ENCODE data around the gene PCLAF.
"Not testable (repeated sequence)": the region's sequence is repeated elsewhere in the genome, so short reads cannot be mapped to it uniquely, and the experiment has no call there.

PCLAF gene

DNA sequence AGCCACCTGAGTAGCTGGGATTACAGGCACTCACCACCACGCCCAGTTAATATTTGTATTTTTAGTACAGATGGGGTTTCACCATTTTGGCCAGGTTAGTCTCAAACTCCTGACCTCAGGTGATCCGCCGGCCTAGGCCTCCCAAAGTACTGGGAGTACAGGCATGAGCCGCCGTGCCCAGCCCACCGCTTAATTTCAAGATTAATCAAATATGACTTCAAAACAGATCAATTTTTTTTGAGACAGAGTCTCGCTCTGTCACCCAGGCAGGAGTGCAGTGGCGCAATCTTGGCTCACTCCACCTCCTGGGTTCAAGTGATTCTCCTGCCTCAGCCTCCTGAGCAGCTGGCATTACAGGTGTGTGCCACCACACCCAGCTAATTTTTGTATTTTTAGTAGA is 9.9 kb downstream of the PCLAF start:
- not testable (repeated sequence) for H3K36me3 ChIP-seq (ENCODE audit: control insufficient read depth in 5 of 5, insufficient read depth in 5 of 5, low read length in 5 of 5); H3K27me3 ChIP-seq (ENCODE audit: control insufficient read depth in 5 of 5, insufficient read depth in 4 of 5, low read length in 5 of 5); H3K27ac ChIP-seq (ENCODE audit: low read depth, low read length); H3K9ac ChIP-seq (ENCODE audit: low read length in 5 of 5); H3K4me3 ChIP-seq (ENCODE audit: low read depth in 1 of 5, low read length in 5 of 5); H3K4me1 ChIP-seq (ENCODE audit: control insufficient read depth in 5 of 5, insufficient read depth in 5 of 5, low read length in 5 of 5); H3K9me3 ChIP-seq (ENCODE audit: control insufficient read depth in 5 of 5, low read length in 5 of 5)

GRCh38 chr15:64369078-64369607 is 12.1 kb downstream of the PCLAF start:
- no peaks in the 10 kb centered on the region for H3K4me1 ChIP-seq (ENCODE audit: control insufficient read depth in 5 of 5, insufficient read depth in 5 of 5, low read length in 5 of 5)
- H3K9me3 ChIP-seq (ENCODE audit: control insufficient read depth in 5 of 5, low read length in 5 of 5) = no peaks in the 10 kb centered on the region
- H3K27me3 ChIP-seq (ENCODE audit: control insufficient read depth in 5 of 5, insufficient read depth in 4 of 5, low read length in 5 of 5) = no peaks in the 10 kb centered on the region
- H3K27ac ChIP-seq (ENCODE audit: low read depth, low read length) = no peak overlapping the region
- H3K9ac ChIP-seq (ENCODE audit: low read length in 5 of 5) = no peak overlapping the region
- no peaks in the 10 kb centered on the region for H3K36me3 ChIP-seq (ENCODE audit: control insufficient read depth in 5 of 5, insufficient read depth in 5 of 5, low read length in 5 of 5)
- no peak overlapping the region for H3K4me3 ChIP-seq (ENCODE audit: low read depth in 1 of 5, low read length in 5 of 5)

GRCh38 chr15:64361259-64361658 is 20.0 kb downstream of the PCLAF start:
- H3K27ac ChIP-seq (ENCODE audit: low read depth, low read length) = no peak overlapping the region
- H3K9me3 ChIP-seq (ENCODE audit: control insufficient read depth in 5 of 5, low read length in 5 of 5) = no peaks in the 10 kb centered on the region
- H3K4me3 ChIP-seq (ENCODE audit: low read depth in 1 of 5, low read length in 5 of 5) = no peak overlapping the region
- no peak overlapping the region for H3K9ac ChIP-seq (ENCODE audit: low read length in 5 of 5)
- no peaks in the 10 kb centered on the region for H3K27me3 ChIP-seq (ENCODE audit: control insufficient read depth in 5 of 5, insufficient read depth in 4 of 5, low read length in 5 of 5)
- peaks cover 0 to 7% (median 6%) of the 10 kb centered on the region in 5 donors for H3K4me1 ChIP-seq (ENCODE audit: control insufficient read depth in 5 of 5, insufficient read depth in 5 of 5, low read length in 5 of 5)
- H3K36me3 ChIP-seq (ENCODE audit: control insufficient read depth in 5 of 5, insufficient read depth in 5 of 5, low read length in 5 of 5) = no peaks in the 10 kb centered on the region

DNA sequence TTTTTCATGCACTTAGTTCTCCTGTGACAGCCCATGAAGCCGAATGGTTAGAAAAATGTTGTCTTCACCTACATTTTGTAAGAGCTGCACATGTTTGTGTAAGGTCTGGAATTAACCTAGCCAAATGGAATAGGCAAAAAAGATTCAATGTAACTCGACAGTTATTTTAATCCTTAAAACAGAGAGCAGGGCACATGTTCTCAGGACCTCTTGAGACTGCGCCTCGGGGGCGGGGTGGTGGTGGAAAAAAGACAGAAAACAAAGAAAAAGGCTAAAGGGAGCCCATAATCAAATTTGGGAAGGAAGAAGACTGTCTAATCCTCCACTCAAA is 24.6 kb downstream of the PCLAF start:
- Histone ChIP-seq H3K27ac (ENCODE audit: low read depth, low read length) (peak overlapping the region; percentile 67), H3K27me3 (ENCODE audit: control insufficient read depth in 5 of 5, insufficient read depth in 4 of 5, low read length in 5 of 5) (no peaks in the 10 kb centered on the region), H3K4me3 (ENCODE audit: low read depth in 1 of 5, low read length in 5 of 5) (peak overlapping the region; percentile 89 to 99 (median 96)), H3K4me1 (ENCODE audit: control insufficient read depth in 5 of 5, insufficient read depth in 5 of 5, low read length in 5 of 5) (peaks cover 0 to 20% (median 17%) of the 10 kb centered on the region in 5 donors), H3K9ac (ENCODE audit: low read length in 5 of 5) (peak overlapping the region in 4 of 5 donors; percentile 73 to 96 (median 87)), H3K36me3 (ENCODE audit: control insufficient read depth in 5 of 5, insufficient read depth in 5 of 5, low read length in 5 of 5) (no peaks in the 10 kb centered on the region), H3K9me3 (ENCODE audit: control insufficient read depth in 5 of 5, low read length in 5 of 5) (no peaks in the 10 kb centered on the region)

DNA sequence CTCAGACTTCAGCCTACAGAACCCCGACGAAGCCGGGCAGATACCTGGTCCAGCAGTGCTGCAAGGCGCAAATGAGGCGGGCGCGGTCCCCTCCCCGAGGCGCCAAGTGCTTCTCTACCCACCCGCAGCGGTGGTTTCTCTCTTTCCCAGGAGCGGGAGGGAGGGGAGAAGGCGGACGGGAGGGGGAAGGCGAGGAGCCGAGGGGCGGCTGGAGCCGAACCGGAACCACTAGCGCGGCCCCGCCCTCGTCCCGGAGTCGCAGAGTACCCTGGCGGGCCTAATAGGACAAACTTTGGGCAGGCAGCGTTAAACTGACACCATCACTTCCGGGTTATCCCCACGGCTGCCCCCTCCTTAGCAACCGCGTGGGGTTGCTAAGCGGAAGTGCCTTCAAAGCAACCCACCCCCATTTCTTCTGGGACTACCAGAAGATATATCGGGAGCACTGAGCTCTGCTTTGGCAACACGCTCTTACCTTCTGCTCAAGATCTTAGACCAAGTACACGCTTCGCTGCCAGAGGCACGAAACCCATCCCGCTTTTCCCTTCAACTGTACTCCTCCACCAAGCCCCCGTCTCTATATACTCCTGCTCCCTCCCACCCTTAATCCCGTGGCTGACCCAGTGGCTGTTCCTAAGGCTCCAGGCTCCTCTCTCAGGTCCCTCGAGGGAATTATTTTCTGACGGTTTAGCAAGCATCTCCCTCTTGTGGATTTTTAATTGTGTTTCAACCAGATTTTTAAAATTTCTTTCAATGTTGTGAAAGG is 25.1 kb downstream of the PCLAF start, which contains the start of gene CSNK1G1:
TSS of gene CSNK1G1 (minus strand) at position 230 of the 766 bp plus-strand sequence. CDS start 55,674 bp downstream, outside the sequence.
- Histone ChIP-seq H3K9me3 (ENCODE audit: control insufficient read depth in 5 of 5, low read length in 5 of 5) (no peaks in the 10 kb centered on the region), H3K36me3 (ENCODE audit: control insufficient read depth in 5 of 5, insufficient read depth in 5 of 5, low read length in 5 of 5) (no peaks in the 10 kb centered on the region), H3K4me1 (ENCODE audit: control insufficient read depth in 5 of 5, insufficient read depth in 5 of 5, low read length in 5 of 5) (peaks cover 0 to 24% (median 17%) of the 10 kb centered on the region in 5 donors), H3K27me3 (ENCODE audit: control insufficient read depth in 5 of 5, insufficient read depth in 4 of 5, low read length in 5 of 5) (no peaks in the 10 kb centered on the region), H3K4me3 (ENCODE audit: low read depth in 1 of 5, low read length in 5 of 5) (peak within 1 kb of the TSS; percentile 89 to 99 (median 96)), H3K9ac (ENCODE audit: low read length in 5 of 5) (peak within 1 kb of the TSS; percentile 84 to 96 (median 87)), H3K27ac (ENCODE audit: low read depth, low read length) (peak within 1 kb of the TSS; percentile 67)

- no peaks in the 10 kb centered on the region for H3K27me3 ChIP-seq (ENCODE audit: control insufficient read depth in 5 of 5, insufficient read depth in 4 of 5, low read length in 5 of 5)
- H3K4me1 ChIP-seq (ENCODE audit: control insufficient read depth in 5 of 5, insufficient read depth in 5 of 5, low read length in 5 of 5) = peaks cover 0 to 24% (median 17%) of the 10 kb centered on the region in 5 donors
- peak overlapping the region; percentile 84 to 96 (median 87) for H3K9ac ChIP-seq (ENCODE audit: low read length in 5 of 5)
- peak overlapping the region; percentile 89 to 99 (median 96) for H3K4me3 ChIP-seq (ENCODE audit: low read depth in 1 of 5, low read length in 5 of 5)
- no peaks in the 10 kb centered on the region for H3K36me3 ChIP-seq (ENCODE audit: control insufficient read depth in 5 of 5, insufficient read depth in 5 of 5, low read length in 5 of 5)
- no peaks in the 10 kb centered on the region for H3K9me3 ChIP-seq (ENCODE audit: control insufficient read depth in 5 of 5, low read length in 5 of 5)
- H3K27ac ChIP-seq (ENCODE audit: low read depth, low read length) = peak overlapping the region; percentile 67
Observed at GRCh38 chr15:64355348-64355943, 25.8 kb downstream of the PCLAF start.

- H3K36me3 ChIP-seq (ENCODE audit: control insufficient read depth in 5 of 5, insufficient read depth in 5 of 5, low read length in 5 of 5) = no peaks in the 10 kb centered on the region
- H3K27me3 ChIP-seq (ENCODE audit: control insufficient read depth in 5 of 5, insufficient read depth in 4 of 5, low read length in 5 of 5) = no peaks in the 10 kb centered on the region
- peak overlapping the region; percentile 67 for H3K27ac ChIP-seq (ENCODE audit: low read depth, low read length)
- H3K4me1 ChIP-seq (ENCODE audit: control insufficient read depth in 5 of 5, insufficient read depth in 5 of 5, low read length in 5 of 5) = peaks cover 0 to 24% (median 17%) of the 10 kb centered on the region in 5 donors
- H3K9me3 ChIP-seq (ENCODE audit: control insufficient read depth in 5 of 5, low read length in 5 of 5) = no peaks in the 10 kb centered on the region
- peak overlapping the region; percentile 89 to 99 (median 96) for H3K4me3 ChIP-seq (ENCODE audit: low read depth in 1 of 5, low read length in 5 of 5)
- peak overlapping the region; percentile 84 to 96 (median 87) for H3K9ac ChIP-seq (ENCODE audit: low read length in 5 of 5)
Observed at GRCh38 chr15:64354688-64355344, 26.4 kb downstream of the PCLAF start.

GRCh38 chr15:64351265-64351664 is 30.0 kb downstream of the PCLAF start:
- peak overlapping the region in 1 of 5 donors; percentile 20 for H3K9ac ChIP-seq (ENCODE audit: low read length in 5 of 5)

DNA sequence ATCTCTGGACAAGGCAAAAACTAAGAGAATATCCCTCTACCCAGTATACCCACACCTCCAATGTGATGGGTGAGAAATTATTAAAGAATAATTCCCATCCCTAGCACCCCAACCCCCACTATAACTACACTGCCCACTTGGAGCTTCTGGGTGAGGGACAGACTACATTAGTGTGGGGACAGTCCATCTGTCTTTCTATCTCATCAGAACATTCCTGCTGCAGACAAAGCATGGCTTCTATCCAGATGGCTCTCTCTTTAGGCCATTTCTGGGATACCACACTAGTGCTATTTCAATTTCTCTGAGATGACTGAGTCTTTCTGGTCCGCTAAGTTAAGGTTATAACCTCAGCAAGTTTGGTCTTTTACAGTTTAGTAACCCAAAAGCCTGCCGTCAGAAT is 31.9 kb downstream of the PCLAF start:
- no peaks in the 10 kb centered on the region for H3K27me3 ChIP-seq (ENCODE audit: control insufficient read depth in 5 of 5, insufficient read depth in 4 of 5, low read length in 5 of 5)
- no peak overlapping the region for H3K27ac ChIP-seq (ENCODE audit: low read depth, low read length)
- peaks cover 0 to 5% (median 0%) of the 10 kb centered on the region in 5 donors for H3K4me1 ChIP-seq (ENCODE audit: control insufficient read depth in 5 of 5, insufficient read depth in 5 of 5, low read length in 5 of 5)
- H3K4me3 ChIP-seq (ENCODE audit: low read depth in 1 of 5, low read length in 5 of 5) = no peak overlapping the region
- no peak overlapping the region for H3K9ac ChIP-seq (ENCODE audit: low read length in 5 of 5)
- peaks cover 0 to 9% (median 4%) of the 10 kb centered on the region in 5 donors for H3K36me3 ChIP-seq (ENCODE audit: control insufficient read depth in 5 of 5, insufficient read depth in 5 of 5, low read length in 5 of 5)
- H3K9me3 ChIP-seq (ENCODE audit: control insufficient read depth in 5 of 5, low read length in 5 of 5) = no peaks in the 10 kb centered on the region

More at GRCh38 chr15:64351265-64351664, 30.0 kb downstream of the PCLAF start:
- H3K27me3 ChIP-seq (ENCODE audit: control insufficient read depth in 5 of 5, insufficient read depth in 4 of 5, low read length in 5 of 5) = no peaks in the 10 kb centered on the region
- peak overlapping the region; percentile 3 for H3K27ac ChIP-seq (ENCODE audit: low read depth, low read length)
- H3K4me1 ChIP-seq (ENCODE audit: control insufficient read depth in 5 of 5, insufficient read depth in 5 of 5, low read length in 5 of 5) = peaks cover 0 to 17% (median 11%) of the 10 kb centered on the region in 5 donors
- H3K4me3 ChIP-seq (ENCODE audit: low read depth in 1 of 5, low read length in 5 of 5) = no peak overlapping the region
- no peaks in the 10 kb centered on the region for H3K9me3 ChIP-seq (ENCODE audit: control insufficient read depth in 5 of 5, low read length in 5 of 5)
- H3K36me3 ChIP-seq (ENCODE audit: control insufficient read depth in 5 of 5, insufficient read depth in 5 of 5, low read length in 5 of 5) = peaks cover 0 to 9% (median 4%) of the 10 kb centered on the region in 5 donors
